ENCODE results near the gene CRTC1. TPM values are rescaled to one million over a fixed set of nuclear protein-coding genes. Genes with fewer than 3 reads are reported as not detected.

Gene CRTC1
- total and polyA plus RNA-seq, 2 of the 13 experiments (the other 11 are each of a cell fraction or from before 2014, with no cell fraction given): 2.0 to 2.7 TPM

DNA sequence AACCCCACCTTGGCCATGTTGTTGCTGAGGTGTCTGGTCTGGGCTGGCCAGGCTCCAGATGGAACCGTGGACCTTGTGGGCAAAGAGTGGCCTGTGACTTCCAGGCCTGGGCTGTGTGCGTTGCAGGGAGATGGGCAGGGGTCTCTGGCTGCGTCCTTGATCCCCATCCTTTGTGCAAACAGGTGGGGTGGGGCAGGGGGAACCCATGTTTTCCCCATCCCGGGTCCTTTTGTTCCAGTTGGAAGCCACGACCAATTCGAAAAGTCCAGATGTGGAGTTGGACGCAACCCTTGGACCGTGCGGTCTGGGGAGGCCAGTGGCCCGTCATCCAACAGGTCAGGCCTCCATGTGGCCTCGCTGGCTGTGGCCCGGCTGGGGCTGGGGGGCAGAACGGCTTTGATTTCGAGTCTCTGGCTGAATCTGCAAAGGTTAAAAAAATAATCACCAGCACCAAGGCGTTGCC is 120.7 kb downstream of the CRTC1 start (continued):
- no peak for TF ChIP-seq NONO (IDR thresholded peaks at IDR 0.05)
- no peak for TF ChIP-seq NONO (CRISPR knock-in tag; conservative IDR thresholded peaks at IDR 0.05)
- 0 out of 2 replicates have a peak, but pooled peaks have one; percentile 45 for TF ChIP-seq TARDBP (CRISPR knock-in tag; IDR thresholded peaks at IDR 0.05)
- TF ChIP-seq ZNF768 (CRISPR knock-in tag; IDR thresholded peaks at IDR 0.05): peak; percentile 12; the same call in 1 of the 2 replicates
- TF ChIP-seq ZNF546 (CRISPR knock-in tag; conservative IDR thresholded peaks at IDR 0.05): 0 out of 2 replicates have a peak, but pooled peaks have one; percentile 25
- no peak for TF ChIP-seq SALL2 (CRISPR knock-in tag; IDR thresholded peaks at IDR 0.05)
- peak; percentile 49; the same call in 1 of the 2 replicates for TF ChIP-seq ESRRA (CRISPR knock-in tag; IDR thresholded peaks at IDR 0.05; ENCODE audit: low read depth)
- TF ChIP-seq, protein P1, sequence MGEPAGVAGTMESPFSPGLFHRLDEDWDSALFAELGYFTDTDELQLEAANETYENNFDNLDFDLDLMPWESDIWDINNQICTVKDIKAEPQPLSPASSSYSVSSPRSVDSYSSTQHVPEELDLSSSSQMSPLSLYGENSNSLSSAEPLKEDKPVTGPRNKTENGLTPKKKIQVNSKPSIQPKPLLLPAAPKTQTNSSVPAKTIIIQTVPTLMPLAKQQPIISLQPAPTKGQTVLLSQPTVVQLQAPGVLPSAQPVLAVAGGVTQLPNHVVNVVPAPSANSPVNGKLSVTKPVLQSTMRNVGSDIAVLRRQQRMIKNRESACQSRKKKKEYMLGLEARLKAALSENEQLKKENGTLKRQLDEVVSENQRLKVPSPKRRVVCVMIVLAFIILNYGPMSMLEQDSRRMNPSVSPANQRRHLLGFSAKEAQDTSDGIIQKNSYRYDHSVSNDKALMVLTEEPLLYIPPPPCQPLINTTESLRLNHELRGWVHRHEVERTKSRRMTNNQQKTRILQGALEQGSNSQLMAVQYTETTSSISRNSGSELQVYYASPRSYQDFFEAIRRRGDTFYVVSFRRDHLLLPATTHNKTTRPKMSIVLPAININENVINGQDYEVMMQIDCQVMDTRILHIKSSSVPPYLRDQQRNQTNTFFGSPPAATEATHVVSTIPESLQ (CRISPR knock-in tag; conservative IDR thresholded peaks at IDR 0.05): no peak
- TF ChIP-seq, protein P2, sequence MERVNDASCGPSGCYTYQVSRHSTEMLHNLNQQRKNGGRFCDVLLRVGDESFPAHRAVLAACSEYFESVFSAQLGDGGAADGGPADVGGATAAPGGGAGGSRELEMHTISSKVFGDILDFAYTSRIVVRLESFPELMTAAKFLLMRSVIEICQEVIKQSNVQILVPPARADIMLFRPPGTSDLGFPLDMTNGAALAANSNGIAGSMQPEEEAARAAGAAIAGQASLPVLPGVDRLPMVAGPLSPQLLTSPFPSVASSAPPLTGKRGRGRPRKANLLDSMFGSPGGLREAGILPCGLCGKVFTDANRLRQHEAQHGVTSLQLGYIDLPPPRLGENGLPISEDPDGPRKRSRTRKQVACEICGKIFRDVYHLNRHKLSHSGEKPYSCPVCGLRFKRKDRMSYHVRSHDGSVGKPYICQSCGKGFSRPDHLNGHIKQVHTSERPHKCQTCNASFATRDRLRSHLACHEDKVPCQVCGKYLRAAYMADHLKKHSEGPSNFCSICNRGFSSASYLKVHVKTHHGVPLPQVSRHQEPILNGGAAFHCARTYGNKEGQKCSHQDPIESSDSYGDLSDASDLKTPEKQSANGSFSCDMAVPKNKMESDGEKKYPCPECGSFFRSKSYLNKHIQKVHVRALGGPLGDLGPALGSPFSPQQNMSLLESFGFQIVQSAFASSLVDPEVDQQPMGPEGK (CRISPR knock-in tag; IDR thresholded peaks at IDR 0.05): peak; percentile 76
- TF ChIP-seq, protein P3, sequence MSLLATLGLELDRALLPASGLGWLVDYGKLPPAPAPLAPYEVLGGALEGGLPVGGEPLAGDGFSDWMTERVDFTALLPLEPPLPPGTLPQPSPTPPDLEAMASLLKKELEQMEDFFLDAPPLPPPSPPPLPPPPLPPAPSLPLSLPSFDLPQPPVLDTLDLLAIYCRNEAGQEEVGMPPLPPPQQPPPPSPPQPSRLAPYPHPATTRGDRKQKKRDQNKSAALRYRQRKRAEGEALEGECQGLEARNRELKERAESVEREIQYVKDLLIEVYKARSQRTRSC (CRISPR knock-in tag; IDR thresholded peaks at IDR 0.05; ENCODE audit: low read depth): no peak
- TF ChIP-seq ARID2 (CRISPR knock-in tag; IDR thresholded peaks at IDR 0.05; ENCODE audit: borderline replicate concordance): no peak
- peak; percentile 22; the same call in 1 of the 2 replicates for TF ChIP-seq CBFB (CRISPR knock-in tag; IDR thresholded peaks at IDR 0.05)
- peak; percentile 32 for TF ChIP-seq ASH2L (IDR thresholded peaks at IDR 0.05; ENCODE audit: insufficient read length, low read depth, low read length)
- no peak for TF ChIP-seq JUN (CRISPR knock-in tag; IDR thresholded peaks at IDR 0.05)
- 0 out of 2 replicates have a peak, but pooled peaks have one; percentile 8 for TF ChIP-seq TRIM24 (CRISPR knock-in tag; IDR thresholded peaks at IDR 0.05)
- peak; percentile 57; the same call in 1 of the 2 replicates for TF ChIP-seq MYC (CRISPR knock-in tag; IDR thresholded peaks at IDR 0.05; ENCODE audit: borderline replicate concordance)
- TF ChIP-seq U2AF2 (IDR thresholded peaks at IDR 0.05; ENCODE audit: low read depth, low read length): no peak
- peak; percentile 77 for TF ChIP-seq HNF4A (CRISPR knock-in tag; IDR thresholded peaks at IDR 0.05)
- TF ChIP-seq, protein P4, sequence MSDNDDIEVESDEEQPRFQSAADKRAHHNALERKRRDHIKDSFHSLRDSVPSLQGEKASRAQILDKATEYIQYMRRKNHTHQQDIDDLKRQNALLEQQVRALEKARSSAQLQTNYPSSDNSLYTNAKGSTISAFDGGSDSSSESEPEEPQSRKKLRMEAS (IDR thresholded peaks at IDR 0.05): peak; percentile 48; the same call in 1 of the 2 replicates
- TF ChIP-seq GATAD2A (CRISPR knock-in tag; IDR thresholded peaks at IDR 0.05): peak; percentile 5
- TF ChIP-seq PAWR (CRISPR knock-in tag; IDR thresholded peaks at IDR 0.05; ENCODE audit: borderline replicate concordance): 0 out of 2 replicates have a peak, but pooled peaks have one; percentile 49
- no peak for TF ChIP-seq ZNF20 (CRISPR knock-in tag; IDR thresholded peaks at IDR 0.05)
- no peak for TF ChIP-seq DNMT1 (CRISPR knock-in tag; IDR thresholded peaks at IDR 0.05)
- peak; percentile 52; the same call in 1 of the 2 replicates for TF ChIP-seq ZNF383 (CRISPR knock-in tag; IDR thresholded peaks at IDR 0.05; ENCODE audit: borderline replicate concordance)
- peak; percentile 91 for TF ChIP-seq ZNF317 (CRISPR knock-in tag; IDR thresholded peaks at IDR 0.05)
- TF ChIP-seq NCOR1 (IDR thresholded peaks at IDR 0.05; ENCODE audit: borderline replicate concordance, low read length): peak; percentile 55; the same call in 1 of the 2 replicates

Measured in HepG2 (cell line).